Astrocyte of the cerebellum (primary cell): Measurements from ENCODE around the gene CGNL1.

Experiments
- DNase-seq: peaks from one replicate; pipeline ENCODE4 v3.0.0-alpha.2; 2011; ENCODE audit warnings: low read depth
- H3K4me3 ChIP-seq: 2 replicates; pipeline ENCODE4 v1.5.1; 2011; ENCODE audit warnings: mild to moderate bottlenecking, low read depth, low read length, moderate library complexity
- CTCF ChIP-seq: IDR thresholded peaks from 2 replicates; pipeline ENCODE4 v1.5.1; 2012; ENCODE audit warnings: low read length, low read depth, moderate library complexity, mild to moderate bottlenecking; ENCODE audit errors: missing control alignments
- in situ Hi-C: cut with HindIII; loops from 2 replicates; pipeline ENCODE4 v1.10.0; 2017; ENCODE audit warnings: low sequenced_read_pairs

The CGNL1 gene

GRCh38 chr15:57589281-57589680 lies 213.0 kb downstream of the CGNL1 start:
- TF ChIP-seq CTCF, result no peak
- in situ Hi-C loops, result no loop called here
- no peak overlapping the region for H3K4me3 ChIP-seq
- DNase-seq, result no peak

GRCh38 chr15:57589754-57590153 lies 213.4 kb downstream of the CGNL1 start:
- in situ Hi-C loops, result no loop called here
- TF ChIP-seq CTCF, result no peak
- no peak for DNase-seq
- H3K4me3 ChIP-seq, result no peak overlapping the region

GRCh38 chr15:57591237-57591821 lies 215.0 kb downstream of the CGNL1 start:
- peak overlapping the region; percentile 41 for H3K4me3 ChIP-seq
- DNase-seq, result no peak

GRCh38 chr15:57591822-57592367 lies 215.6 kb downstream of the CGNL1 start, which contains the start of gene MYZAP:
Gene MYZAP (plus strand): TSS chr15:57591904. CDS start chr15:57592035, 131 bp downstream.
- in situ Hi-C loops, result no loop called here
- no peak for TF ChIP-seq CTCF
- DNase-seq, result no peak
- peak within 1 kb of the TSS; percentile 41 for H3K4me3 ChIP-seq

More at GRCh38 chr15:57591237-57591821, 215.0 kb downstream of the CGNL1 start:
- in situ Hi-C loops, result no loop called here
- no peak for TF ChIP-seq CTCF

- DNase-seq, result no peak
- in situ Hi-C loops, result no loop called here
- H3K4me3 ChIP-seq, result no peak overlapping the region
- no peak for TF ChIP-seq CTCF
Observed at GRCh38 chr15:57592426-57592825, 216.1 kb downstream of the CGNL1 start.

GRCh38 chr15:57592836-57593420 lies 216.6 kb downstream of the CGNL1 start:
- DNase-seq, result no peak
- in situ Hi-C loops, result no loop called here
- no peak overlapping the region for H3K4me3 ChIP-seq
- TF ChIP-seq CTCF, result no peak
